ENCODE results near the gene TMEM132D.

DNA sequence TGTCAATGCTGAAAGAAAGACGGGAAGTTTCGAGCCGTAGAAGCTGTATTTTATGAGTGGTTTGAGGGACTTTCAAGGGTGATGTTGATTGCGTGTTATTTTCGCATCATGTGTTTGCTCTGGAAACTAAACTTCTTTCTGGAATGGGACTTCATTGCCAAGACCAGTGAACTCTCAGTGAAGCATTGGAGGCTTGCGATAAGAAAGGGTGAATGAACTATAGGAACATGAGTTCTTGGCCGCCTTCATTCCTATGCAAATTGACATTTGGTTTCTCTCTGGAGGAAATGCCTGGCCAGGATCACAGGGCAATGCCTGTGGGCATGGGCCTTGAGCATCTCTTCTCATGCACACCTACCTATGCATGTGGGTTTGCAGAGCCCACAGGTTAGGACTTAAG lies 677.8 kb downstream of the TMEM132D start:
- TF ChIP-seq POLR2A (IDR thresholded peaks at IDR 0.05; ENCODE audit: low read depth, low read length) (no peak), POLR2AphosphoS5 (IDR thresholded peaks at IDR 0.05; ENCODE audit: low read depth, low read length) (no peak), TAF1 (IDR thresholded peaks at IDR 0.05; ENCODE audit: borderline replicate concordance, low read depth, low read length) (no peak)

All from GM12892 (cell line).